GM19372 (cell line): ENCODE data around the gene ABCC9.
"Not testable (repeated sequence)": the region's sequence is repeated elsewhere in the genome, so short reads cannot be mapped to it uniquely, and the experiment has no call there.

Source experiments
- ATAC-seq: cut with Tn5 transposase; IDR thresholded peaks from one replicate; pipeline ENCODE4 v1.9.1; 2021; ENCODE audit warnings: mild to moderate bottlenecking, low read depth, moderate library complexity; ENCODE audit not compliant: unreplicated experiment

ABCC9 gene

GRCh38 chr12:21819678-21820077 is 121.5 kb downstream of the ABCC9 start:
- ATAC-seq, result no peak

GRCh38 chr12:21819236-21819635 is 122.0 kb downstream of the ABCC9 start:
- no peak for ATAC-seq

GRCh38 chr12:21818627-21819026 is 122.6 kb downstream of the ABCC9 start:
- ATAC-seq, result no peak

GRCh38 chr12:21815306-21816062 is 125.7 kb downstream of the ABCC9 start:
- ATAC-seq, result no peak

- ATAC-seq, result no peak
Measured at GRCh38 chr12:21814814-21815213, 126.4 kb downstream of the ABCC9 start.

GRCh38 chr12:21814327-21814726 is 126.9 kb downstream of the ABCC9 start:
- ATAC-seq, result no peak

GRCh38 chr12:21813751-21814150 is 127.5 kb downstream of the ABCC9 start:
- no peak for ATAC-seq

- no peak for ATAC-seq
Measured at GRCh38 chr12:21813125-21813524, 128.1 kb downstream of the ABCC9 start.

- ATAC-seq, result not testable (repeated sequence)
Measured at GRCh38 chr12:21812340-21812739, 128.9 kb downstream of the ABCC9 start.

- ATAC-seq, result no peak
Measured at GRCh38 chr12:21809100-21809499, 132.1 kb downstream of the ABCC9 start.

GRCh38 chr12:21806255-21806654 is 135.0 kb downstream of the ABCC9 start:
- no peak for ATAC-seq

GRCh38 chr12:21801522-21802288 is 139.5 kb downstream of the ABCC9 start:
- ATAC-seq, result no peak

GRCh38 chr12:21800011-21800410 is 141.2 kb downstream of the ABCC9 start:
- no peak for ATAC-seq

GRCh38 chr12:21797539-21797938 is 143.7 kb downstream of the ABCC9 start:
- no peak for ATAC-seq

GRCh38 chr12:21795648-21796328 is 145.4 kb downstream of the ABCC9 start:
- no peak for ATAC-seq

- ATAC-seq, result not testable (repeated sequence)
Measured at GRCh38 chr12:21794807-21795595, 146.2 kb downstream of the ABCC9 start.

GRCh38 chr12:21789687-21790086 is 151.5 kb downstream of the ABCC9 start:
- ATAC-seq, result not testable (repeated sequence)

- no peak for ATAC-seq
Measured at GRCh38 chr12:21788089-21788983, 152.9 kb downstream of the ABCC9 start.

GRCh38 chr12:21786041-21786531 is 155.1 kb downstream of the ABCC9 start:
- no peak for ATAC-seq
